Naive B cell (primary cell): ENCODE measurements around the gene CREBZF. TPM values are rescaled to one million over a fixed set of nuclear protein-coding genes. Genes with fewer than 3 reads are reported as not detected.
"Not testable (repeated sequence)": the region's sequence is repeated elsewhere in the genome, so short reads cannot be mapped to it uniquely, and the experiment has no call there.

ENCODE experiments used
- ATAC-seq, 2 donors: fragments of 150-1000 bp; cut with Tn5 transposase; 2 replicates each; pipeline ENCODE4 v1.10.0; 2021; ENCODE audit warnings: low read depth in 2 of 2, mild to moderate bottlenecking in 2 of 2, moderate library complexity in 2 of 2
- DNase-seq: peaks from one replicate; pipeline ENCODE4 v3.0.0; 2022
- H3K27ac Mint-ChIP-seq, 6 donors: one replicate each; pipeline ENCODE4 v1.8.0; 2020 to 2022; ENCODE audit warnings: mild to moderate bottlenecking in 6 of 6, mixed read lengths in 6 of 6, moderate library complexity in 5 of 6, inconsistent platforms in 2 of 6
- H3K27me3 Mint-ChIP-seq, 3 donors: one replicate each; pipeline ENCODE4 v1.8.0; 2021 to 2022; ENCODE audit warnings: mixed read lengths in 3 of 3, mild to moderate bottlenecking in 1 of 3
- H3K36me3 Mint-ChIP-seq, 2 donors: one replicate each; pipeline ENCODE4 v1.8.0; 2020 to 2022; ENCODE audit warnings: mixed read lengths in 2 of 2, inconsistent platforms in 1 of 2, mild to moderate bottlenecking in 1 of 2
- H3K4me1 Mint-ChIP-seq, 3 donors: one replicate each; pipeline ENCODE4 v1.8.0; 2020 to 2022; ENCODE audit warnings: mixed read lengths in 3 of 3, inconsistent platforms in 1 of 3, mild to moderate bottlenecking in 1 of 3, moderate library complexity in 1 of 3
- H3K4me3 Mint-ChIP-seq, 8 donors: one replicate each; pipeline ENCODE4 v1.8.0; 2020 to 2022; ENCODE audit warnings: mild to moderate bottlenecking in 8 of 8, mixed read lengths in 8 of 8, moderate library complexity in 8 of 8, inconsistent platforms in 2 of 8
- H3K9me3 Mint-ChIP-seq, 7 donors: one replicate each; pipeline ENCODE4 v1.8.0; 2020 to 2022; ENCODE audit warnings: mixed read lengths in 7 of 7, mild to moderate bottlenecking in 5 of 7, inconsistent platforms in 2 of 7, moderate library complexity in 1 of 7
- polyA plus RNA-seq, 6 donors: library from polyadenylated mRNA; unstranded; fragments of 300-500 nt; fragmentation: Illumina TruSeq; gene quantifications; one replicate each; pipeline ENCODE4 v1.2.3, GENCODE V29; 2021; ENCODE audit warnings: low read depth in 6 of 6

The CREBZF gene
- polyA plus RNA-seq, 6 donors from 2014 or later, result 4.8 to 19.8 (median 13.9) TPM

- Mint-ChIP-seq H3K9me3 (no peaks in the 10 kb centered on the region), H3K4me3 (peak overlapping the region; percentile 93 to 100 (median 99)), H3K36me3 (peaks cover 12% of the 10 kb centered on the region in 2 donors), H3K27me3 (no peaks in the 10 kb centered on the region), H3K4me1 (peaks cover 33 to 48% (median 45%) of the 10 kb centered on the region in 3 donors), H3K27ac (peak overlapping the region; percentile 98 to 100 (median 99))
- DNase-seq, result peak; percentile 4
- no peak for ATAC-seq
Measured at GRCh38 chr11:85663080-85663752, 1.7 kb downstream of the CREBZF start.

GRCh38 chr11:85661972-85662664 lies 2.8 kb downstream of the CREBZF start:
- Mint-ChIP-seq H3K4me1 (peaks cover 33 to 48% (median 45%) of the 10 kb centered on the region in 3 donors), H3K27ac (peak overlapping the region in 1 of 6 donors; percentile 2), H3K4me3 (peak overlapping the region in 5 of 8 donors; percentile 28 to 97 (median 54)), H3K9me3 (no peaks in the 10 kb centered on the region), H3K27me3 (no peaks in the 10 kb centered on the region), H3K36me3 (peaks cover 12% of the 10 kb centered on the region in 2 donors)
- DNase-seq (no peak), ATAC-seq (no peak)

- H3K4me3 Mint-ChIP-seq, result no peak overlapping the region
- no peaks in the 10 kb centered on the region for H3K9me3 Mint-ChIP-seq
- H3K27ac Mint-ChIP-seq, result no peak overlapping the region
- H3K4me1 Mint-ChIP-seq, result peaks cover 19 to 38% (median 33%) of the 10 kb centered on the region in 3 donors
- peaks cover 12% of the 10 kb centered on the region in 2 donors for H3K36me3 Mint-ChIP-seq
- no peak for DNase-seq
- no peaks in the 10 kb centered on the region for H3K27me3 Mint-ChIP-seq
- no peak for ATAC-seq
Measured at GRCh38 chr11:85658180-85658579, 6.7 kb downstream of the CREBZF start.

GRCh38 chr11:85656777-85657176 lies 8.2 kb downstream of the CREBZF start:
- H3K36me3 Mint-ChIP-seq, result peaks cover 12% of the 10 kb centered on the region in 2 donors
- no peak for DNase-seq
- H3K27ac Mint-ChIP-seq, result peak overlapping the region in 1 of 6 donors; percentile 7
- no peaks in the 10 kb centered on the region for H3K9me3 Mint-ChIP-seq
- peaks cover 14 to 36% (median 27%) of the 10 kb centered on the region in 3 donors for H3K4me1 Mint-ChIP-seq
- ATAC-seq, result no peak
- H3K4me3 Mint-ChIP-seq, result peak overlapping the region in 1 of 8 donors; percentile 25
- no peaks in the 10 kb centered on the region for H3K27me3 Mint-ChIP-seq

GRCh38 chr11:85654343-85654742 lies 10.6 kb downstream of the CREBZF start:
- DNase-seq, H3K27me3 Mint-ChIP-seq, H3K4me3 Mint-ChIP-seq, H3K27ac Mint-ChIP-seq, H3K36me3 Mint-ChIP-seq, ATAC-seq, H3K9me3 Mint-ChIP-seq: not testable (repeated sequence)
- H3K4me1 Mint-ChIP-seq, result peaks cover 5 to 23% (median 16%) of the 10 kb centered on the region in 3 donors

- ATAC-seq, result no peak
- Mint-ChIP-seq H3K9me3 (no peaks in the 10 kb centered on the region), H3K27me3 (no peaks in the 10 kb centered on the region), H3K4me3 (no peak overlapping the region), H3K4me1 (peaks cover 11 to 28% (median 16%) of the 10 kb centered on the region in 3 donors), H3K27ac (peak overlapping the region in 1 of 6 donors; percentile 38), H3K36me3 (no peaks in the 10 kb centered on the region)
- no peak for DNase-seq
Measured at GRCh38 chr11:85652786-85653447, 12.0 kb downstream of the CREBZF start.

GRCh38 chr11:85651118-85651517 lies 13.8 kb downstream of the CREBZF start:
- DNase-seq, result no peak
- Mint-ChIP-seq H3K27ac (no peak overlapping the region), H3K27me3 (no peaks in the 10 kb centered on the region), H3K4me3 (peak overlapping the region in 1 of 8 donors; percentile 6), H3K36me3 (no peaks in the 10 kb centered on the region), H3K9me3 (no peaks in the 10 kb centered on the region), H3K4me1 (peaks cover 14 to 37% (median 16%) of the 10 kb centered on the region in 3 donors)
- no peak for ATAC-seq

GRCh38 chr11:85647604-85648299 lies 17.2 kb downstream of the CREBZF start, which contains the start of gene TMEM126A:
Gene TMEM126A, plus strand, starts transcription at chr11:85647967. Its CDS starts 2,289 bp downstream, at chr11:85650256.
- peaks cover 10 to 35% (median 14%) of the 10 kb centered on the region in 3 donors for H3K4me1 Mint-ChIP-seq
- ATAC-seq (peak; percentile 99), DNase-seq (peak; percentile 87)
- H3K27ac Mint-ChIP-seq, result peak within 1 kb of the TSS; percentile 94 to 98 (median 96)
- peak within 1 kb of the TSS; percentile 90 to 100 (median 98) for H3K4me3 Mint-ChIP-seq
- H3K36me3 Mint-ChIP-seq, result no peaks in the 10 kb centered on the region
- H3K9me3 Mint-ChIP-seq, result no peaks in the 10 kb centered on the region
- H3K27me3 Mint-ChIP-seq, result peaks cover 16 to 23% (median 21%) of the 10 kb centered on the region in 3 donors

GRCh38 chr11:85647078-85647477 lies 17.9 kb downstream of the CREBZF start:
- no peaks in the 10 kb centered on the region for H3K36me3 Mint-ChIP-seq
- H3K27ac Mint-ChIP-seq, result peak overlapping the region; percentile 94 to 98 (median 96)
- no peaks in the 10 kb centered on the region for H3K9me3 Mint-ChIP-seq
- H3K4me3 Mint-ChIP-seq, result peak overlapping the region; percentile 90 to 100 (median 98)
- DNase-seq, result no peak
- no peak for ATAC-seq
- peaks cover 10 to 30% (median 14%) of the 10 kb centered on the region in 3 donors for H3K4me1 Mint-ChIP-seq
- peaks cover 20 to 28% (median 28%) of the 10 kb centered on the region in 3 donors for H3K27me3 Mint-ChIP-seq

- no peaks in the 10 kb centered on the region for H3K36me3 Mint-ChIP-seq
- no peak for DNase-seq
- H3K27me3 Mint-ChIP-seq, result peaks cover 20 to 35% (median 33%) of the 10 kb centered on the region in 3 donors
- peaks cover 0 to 12% (median 5%) of the 10 kb centered on the region in 3 donors for H3K4me1 Mint-ChIP-seq
- no peak for ATAC-seq
- no peak overlapping the region for H3K27ac Mint-ChIP-seq
- H3K9me3 Mint-ChIP-seq, result no peaks in the 10 kb centered on the region
- H3K4me3 Mint-ChIP-seq, result peak overlapping the region in 1 of 8 donors; percentile 16
Measured at GRCh38 chr11:85643191-85643614, 21.7 kb downstream of the CREBZF start.

GRCh38 chr11:85634747-85635146 lies 30.2 kb downstream of the CREBZF start:
- H3K9me3 Mint-ChIP-seq, result no peaks in the 10 kb centered on the region
- DNase-seq (no peak), ATAC-seq (no peak)
- no peak overlapping the region for H3K27ac Mint-ChIP-seq
- H3K4me1 Mint-ChIP-seq, result peaks cover 0 to 6% (median 0%) of the 10 kb centered on the region in 3 donors
- no peak overlapping the region for H3K4me3 Mint-ChIP-seq
- H3K36me3 Mint-ChIP-seq, result peaks cover 7 to 20% of the 10 kb centered on the region in 2 donors
- no peaks in the 10 kb centered on the region for H3K27me3 Mint-ChIP-seq

- ATAC-seq, result peak; percentile 1
- Mint-ChIP-seq H3K27ac (peak overlapping the region; percentile 92 to 99 (median 97)), H3K9me3 (no peaks in the 10 kb centered on the region), H3K4me3 (peak overlapping the region; percentile 95 to 100 (median 99)), H3K36me3 (peaks cover 0 to 10% of the 10 kb centered on the region in 2 donors), H3K4me1 (peaks cover 22 to 45% (median 26%) of the 10 kb centered on the region in 3 donors), H3K27me3 (no peaks in the 10 kb centered on the region)
- no peak for DNase-seq
Measured at GRCh38 chr11:85628771-85629341, 36.1 kb downstream of the CREBZF start.
